Cerebellar nuclear complex (tissue), 1 donor: ENCODE data around the gene PXK.
"Not testable (repeated sequence)": the region's sequence is repeated elsewhere in the genome, so short reads cannot be mapped to it uniquely, and the experiment has no call there.

Experiments used
- DNase-seq, 2 experiments: peaks; one replicate each; lab custom pipeline; 2025; lab: John Stamatoyannopoulos, UW

The PXK gene

GRCh38 chr3:58419780-58420507 lies 87.3 kb downstream of the PXK start:
- no peak for DNase-seq

DNA sequence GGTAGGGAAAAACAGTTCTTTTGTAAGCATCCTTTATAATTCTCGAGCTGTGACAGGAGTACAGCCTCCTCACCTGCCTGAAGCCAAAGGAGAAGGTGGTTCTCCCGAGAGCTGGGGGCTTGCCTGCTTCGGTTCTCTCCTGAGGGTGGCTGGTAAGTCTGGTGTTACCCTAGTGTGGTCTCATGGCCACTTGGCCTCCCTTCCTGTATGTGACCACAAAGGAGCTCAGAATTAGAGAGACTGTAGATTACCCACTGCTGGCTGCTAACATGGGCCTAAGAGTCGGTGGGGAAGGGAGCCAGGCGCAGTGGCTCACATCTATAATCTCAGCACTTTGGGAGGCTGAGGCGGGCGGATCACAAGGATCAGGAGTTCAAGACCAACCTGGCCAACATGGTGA lies 88.3 kb downstream of the PXK start:
- DNase-seq = no peak

DNA sequence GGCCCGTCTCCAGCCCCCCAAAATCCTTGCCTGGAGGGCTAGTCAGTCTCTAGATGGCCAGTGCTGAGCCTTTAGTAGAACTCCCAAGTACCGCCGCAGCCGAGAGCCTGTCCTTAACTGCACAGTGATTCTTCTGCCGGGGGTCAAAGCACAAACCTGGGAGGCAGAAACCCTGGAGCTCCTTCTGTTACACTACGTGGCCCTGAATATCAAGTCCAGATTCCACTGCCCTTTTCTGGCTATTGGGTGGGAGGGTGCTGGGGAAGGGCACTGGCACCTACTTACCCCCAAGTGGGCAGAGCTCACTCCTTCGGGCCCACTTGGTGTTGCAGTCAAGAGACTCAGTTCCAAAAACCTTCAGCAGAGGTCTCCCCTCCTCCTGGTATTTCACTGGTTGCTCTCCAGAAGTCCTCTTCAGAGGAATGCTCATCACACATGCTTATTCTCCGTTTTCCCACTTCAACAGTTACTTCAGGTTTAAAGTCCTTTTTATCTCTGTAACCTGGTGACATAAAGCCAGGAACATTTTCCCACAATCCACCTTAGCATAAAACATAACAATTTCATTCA lies 90.1 kb downstream of the PXK start:
- no peak for DNase-seq

GRCh38 chr3:58424613-58425012 lies 91.9 kb downstream of the PXK start:
- DNase-seq = no peak

DNA sequence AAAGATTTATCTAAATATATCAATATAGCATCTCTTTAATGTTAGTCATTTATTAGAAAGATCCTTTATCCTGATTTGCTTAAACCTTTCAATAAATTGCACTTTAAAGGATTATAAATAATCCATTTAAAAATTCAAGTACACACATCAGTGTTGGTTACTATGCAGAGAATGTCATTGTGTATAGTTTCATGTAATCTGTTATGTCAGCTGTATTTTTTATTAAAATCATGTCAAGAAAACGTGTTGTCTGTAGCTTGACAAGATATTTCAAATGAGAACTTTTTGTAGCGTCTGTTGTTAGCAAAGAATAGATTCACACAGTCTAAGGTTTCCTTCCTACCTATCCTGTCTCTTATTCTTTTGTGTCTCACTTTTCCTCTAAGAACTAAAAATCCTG lies 93.1 kb downstream of the PXK start:
- no peak for DNase-seq

DNA sequence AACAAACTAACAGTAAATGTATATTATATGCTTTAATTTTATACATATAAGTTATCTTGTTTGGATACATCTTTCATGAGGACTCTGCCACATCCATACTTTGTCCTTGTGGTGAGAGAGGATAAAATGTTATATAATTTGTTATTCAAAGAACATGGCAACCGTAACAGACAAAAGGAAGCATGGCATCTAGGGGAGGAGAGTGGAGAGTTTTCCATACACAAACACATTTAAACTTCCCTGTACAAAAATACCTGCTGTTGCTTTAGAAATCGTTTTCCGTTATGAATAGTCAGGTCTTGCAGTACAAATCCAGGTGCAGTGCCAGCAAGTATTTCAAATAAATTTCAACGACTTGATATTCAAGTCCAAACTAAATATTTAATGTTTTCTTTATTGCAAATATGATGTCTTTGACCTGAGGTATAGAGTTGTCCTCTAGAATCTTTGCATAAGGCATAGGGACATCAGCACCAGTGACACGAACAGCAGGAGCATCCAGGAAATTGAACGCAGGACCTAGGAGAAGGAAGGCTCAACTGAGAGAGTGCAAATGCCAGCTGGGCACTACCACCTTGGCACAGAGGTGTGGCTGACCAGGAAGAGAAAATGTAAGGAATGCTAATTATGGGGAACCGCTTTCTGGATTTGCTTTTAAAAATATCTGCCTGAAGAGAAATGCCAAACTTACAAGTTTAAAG lies 95.1 kb downstream of the PXK start:
- no peak for DNase-seq

DNA sequence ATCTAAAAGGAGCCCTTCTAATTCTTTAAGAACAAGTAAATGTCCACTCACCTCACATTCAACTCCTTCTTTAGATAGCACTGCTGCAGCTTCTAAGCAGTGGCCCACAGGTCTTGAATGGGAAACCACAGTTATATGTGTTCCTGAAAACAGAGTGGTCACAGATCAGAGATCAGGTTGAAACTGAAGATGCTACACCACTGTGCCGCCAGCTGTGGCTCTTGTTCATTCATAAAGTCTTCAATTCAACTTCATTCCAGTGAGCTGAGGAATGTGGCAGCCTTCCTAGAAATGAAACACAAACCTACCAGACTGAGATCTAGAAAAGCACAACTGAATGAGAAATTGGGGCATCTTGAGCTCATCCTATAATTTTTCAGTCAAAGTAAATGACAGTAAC lies 97.0 kb downstream of the PXK start:
- no peak for DNase-seq

DNA sequence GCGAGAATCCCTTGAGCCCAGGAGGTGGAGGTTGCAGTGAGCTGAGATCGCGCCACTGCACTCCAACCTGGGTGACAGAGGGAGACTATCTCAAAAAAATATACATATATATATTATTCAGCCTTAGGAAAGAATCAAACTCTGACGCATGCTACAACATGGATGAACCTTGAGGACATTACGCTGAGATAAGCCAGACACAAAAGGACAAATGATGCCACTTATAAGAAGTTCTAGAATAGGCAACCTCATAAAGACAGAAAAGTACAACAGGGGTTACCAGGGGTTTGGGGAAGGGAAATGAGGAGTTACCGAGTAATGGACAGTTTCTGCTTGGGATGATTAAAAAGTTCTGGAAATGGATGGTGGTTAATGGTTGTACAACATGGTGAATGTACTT lies 100.2 kb downstream of the PXK start:
- DNase-seq = no peak

GRCh38 chr3:58433400-58434167 lies 100.9 kb downstream of the PXK start, which contains the start of gene PDHB:
Gene PDHB (minus strand): TSS chr3:58433832. CDS start chr3:58433809, 23 bp downstream.
- DNase-seq = peak; percentile 41 to 72

- no peak for DNase-seq
Measured at GRCh38 chr3:58434168-58434504, 101.4 kb downstream of the PXK start.

GRCh38 chr3:58434511-58434910 lies 101.8 kb downstream of the PXK start:
- DNase-seq = no peak

GRCh38 chr3:58434990-58435389 lies 102.3 kb downstream of the PXK start:
- DNase-seq = no peak

- not testable (repeated sequence) for DNase-seq
Measured at GRCh38 chr3:58437276-58437675, 104.6 kb downstream of the PXK start.

DNA sequence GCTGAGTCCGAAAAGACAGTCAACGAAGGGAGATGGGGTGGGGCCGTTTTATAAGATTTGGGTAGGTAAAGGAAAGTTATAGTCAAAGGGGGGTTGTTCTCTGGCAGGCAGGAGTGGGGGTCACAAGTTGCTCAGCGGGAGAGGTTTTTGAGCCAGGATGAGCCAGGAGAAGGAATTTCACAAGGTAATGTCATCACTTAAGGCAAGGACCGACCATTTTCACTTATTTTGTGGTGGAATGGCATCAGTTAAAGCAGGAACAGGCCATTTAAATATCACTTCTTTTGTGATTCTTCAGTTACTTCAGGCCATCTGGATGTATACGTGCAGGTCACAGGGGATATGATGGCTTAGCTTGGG lies 108.3 kb downstream of the PXK start:
- not testable (repeated sequence) for DNase-seq

GRCh38 chr3:58441514-58442450 lies 109.1 kb downstream of the PXK start:
- DNase-seq = no peak

DNA sequence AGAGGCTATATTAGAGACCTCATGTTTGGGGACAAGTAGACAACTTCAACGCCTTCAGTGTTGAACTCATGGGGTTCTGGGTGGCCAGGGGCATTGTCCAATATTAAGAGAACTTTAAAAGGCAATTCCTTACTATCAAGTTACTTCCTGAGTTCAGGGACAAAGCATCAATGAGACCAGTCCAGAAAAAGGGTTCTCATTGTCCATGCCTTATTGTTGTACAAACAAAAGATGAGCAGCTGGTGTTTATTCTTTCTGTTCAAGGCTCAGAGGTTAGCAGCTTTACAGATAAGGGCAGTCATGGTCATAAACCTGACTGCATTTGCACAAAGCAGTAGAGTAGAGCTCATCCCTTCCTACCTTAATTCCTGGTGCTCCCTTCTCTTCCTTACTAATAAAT lies 119.5 kb downstream of the PXK start:
- DNase-seq = no peak

GRCh38 chr3:58459160-58459559 lies 126.5 kb downstream of the PXK start:
- DNase-seq = no peak

DNA sequence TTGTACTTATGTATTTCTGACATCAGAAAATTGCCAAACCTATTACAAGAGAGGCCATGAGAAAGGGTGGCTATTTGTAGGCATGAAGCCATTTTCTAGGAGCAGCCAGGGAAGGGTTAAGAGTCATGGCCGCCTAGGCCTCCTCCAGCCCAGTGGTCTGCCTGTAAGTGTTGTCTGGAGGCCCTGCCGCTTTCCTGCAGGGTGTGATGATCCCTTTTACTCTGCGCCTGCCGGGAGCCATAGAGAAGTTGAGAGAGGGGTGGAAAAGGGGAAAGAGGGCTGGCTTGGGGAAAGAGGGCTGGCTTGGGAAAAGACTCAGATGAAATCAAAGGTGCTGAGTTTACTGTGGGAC lies 130.1 kb downstream of the PXK start:
- DNase-seq = no peak

- DNase-seq = no peak
Measured at GRCh38 chr3:58463181-58463941, 130.7 kb downstream of the PXK start.

DNA sequence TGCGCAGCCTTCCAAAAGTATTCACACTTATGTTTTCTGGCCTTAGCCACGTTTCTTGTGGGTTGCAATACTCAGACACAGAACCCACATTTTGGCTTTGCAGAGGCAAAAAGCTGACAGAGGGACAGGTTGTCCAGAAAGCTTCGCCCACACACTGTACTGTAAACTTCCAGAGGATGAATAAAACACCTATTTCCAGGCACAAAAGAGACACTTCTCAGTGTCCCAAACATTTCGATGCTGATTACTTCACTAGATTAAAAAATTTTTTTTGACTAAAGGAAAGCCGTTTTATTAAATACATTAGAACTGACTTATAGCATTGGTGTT lies 131.2 kb downstream of the PXK start:
- DNase-seq = no peak

DNA sequence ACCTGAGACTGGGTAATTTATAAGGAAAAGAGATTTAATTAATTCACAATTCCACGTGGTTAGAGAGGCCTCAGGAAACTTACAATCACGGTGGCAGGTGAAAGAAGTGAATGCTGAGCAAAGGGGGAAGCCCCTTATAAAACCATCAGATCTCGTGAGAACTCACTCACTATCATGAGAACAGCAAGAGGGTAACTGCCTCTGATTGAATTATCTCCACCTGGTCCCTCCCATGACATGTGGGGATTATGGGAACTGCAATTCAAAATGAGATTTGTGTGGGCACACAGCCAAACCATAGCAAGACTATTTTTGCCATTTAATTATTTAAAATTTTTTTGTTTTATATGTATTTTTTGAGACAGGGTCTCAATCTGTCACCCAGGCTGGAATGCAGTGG lies 132.2 kb downstream of the PXK start:
- no peak for DNase-seq
